HepG2 (cell line): Measurements from ENCODE around the gene TBC1D20. TPM values are rescaled to one million over a fixed set of nuclear protein-coding genes. Genes with fewer than 3 reads are reported as not detected.

Experiments
- ATAC-seq: fragments of 200-7000 bp; cut with Tn5 transposase; 3 replicates; pipeline ENCODE4 v1.9.1; 2020; ENCODE audit warnings: mild to moderate bottlenecking, moderate library complexity
- BruUV-seq: library from RNA; stranded (reverse); fragments of 400-500 nt; replicated peaks from 2 replicates; lab custom pipeline; 2021; lab: Mats Ljungman, UMichigan
- CTCF ChIA-PET: fragments of 300-600 bp; formaldehyde crosslinking; extraction: SDS; loops from one replicate; lab custom pipeline; 2021; ENCODE audit warnings: low total read pairs, inconsistent platforms, low intra/inter-chr PET ratio; lab: Yijun Ruan, JAX
- POLR2A ChIA-PET: fragments of 350-600 bp; sonication (Branson Sonifier 250); formaldehyde crosslinking; loops from one replicate; lab custom pipeline; 2020; ENCODE audit warnings: antibody characterized with exemption, inconsistent platforms; lab: Yijun Ruan, JAX
- DNase-seq: peaks from one replicate; pipeline ENCODE4 v3.0.0-alpha.2; 2015; ENCODE audit warnings: low spot score
- FAIRE-seq: peaks from 3 replicates; lab custom pipeline; 2011; peaks lifted over from hg19 to GRCh38; lab: Jason Lieb, UNC
- H2AFZ ChIP-seq: one replicate; pipeline ENCODE4 v1.6.1; 2011; ENCODE audit warnings: low read length, inconsistent platforms
- H3K27ac ChIP-seq: fragments of 300-600 bp; 3 replicates; pipeline ENCODE4 v1.8.0; 2011; ENCODE audit warnings: mixed run types, mild to moderate bottlenecking, mixed read lengths, low read length, inconsistent platforms; ENCODE audit not compliant: insufficient read depth; ENCODE audit errors: extremely low read length
- H3K27me3 ChIP-seq, 2 experiments: fragments of 200-600 bp in 1 of 2; 2 replicates in 1 of 2; 3 replicates in 1 of 2; pipeline versions ENCODE4 v1.6.0 to v1.8.0; 2011; ENCODE audit warnings: low read length in 2 of 2, mild to moderate bottlenecking in 2 of 2, moderate library complexity in 2 of 2, inconsistent platforms in 1 of 2; ENCODE audit not compliant: insufficient read depth in 2 of 2, control insufficient read depth in 1 of 2
- H3K36me3 ChIP-seq, 2 experiments: fragments of 200-600 bp in 1 of 2; replicated peaks in 1 of 2; 2 replicates in 1 of 2; 3 replicates in 1 of 2; pipeline versions ENCODE4 v1.5.1 to v1.8.0; 2011; ENCODE audit warnings: low read length in 2 of 2, inconsistent platforms in 1 of 2; ENCODE audit not compliant: insufficient read depth in 2 of 2, control insufficient read depth in 1 of 2
- H3K4me1 ChIP-seq: 2 replicates; pipeline ENCODE4 v1.5.1; 2012; ENCODE audit warnings: low read length, inconsistent platforms; ENCODE audit not compliant: insufficient read depth
- H3K4me2 ChIP-seq: 2 replicates; pipeline ENCODE4 v1.6.0; 2011; ENCODE audit warnings: low read depth, low read length, inconsistent platforms
- H3K4me3 ChIP-seq, 3 experiments: fragments of 200-600 bp in 1 of 3; sonication (generic), shearing (Covaris generic) in 1 of 3; replicated peaks in 1 of 3; 2 replicates each; pipeline ENCODE4 v1.5.1; 2011 to 2016; ENCODE audit warnings: low read length in 3 of 3, inconsistent platforms in 2 of 3, low read depth in 2 of 3, mild to moderate bottlenecking in 2 of 3, control low read depth in 1 of 3, mixed read lengths in 1 of 3; ENCODE audit not compliant: insufficient read depth in 1 of 3
- H3K79me2 ChIP-seq: one replicate; pipeline ENCODE4 v1.6.1; 2011; ENCODE audit warnings: low read length, inconsistent platforms; ENCODE audit not compliant: insufficient read depth
- H3K9ac ChIP-seq: 2 replicates; pipeline ENCODE4 v1.6.0; 2011; ENCODE audit warnings: mild to moderate bottlenecking, low read depth, low read length, inconsistent platforms; ENCODE audit not compliant: insufficient read depth
- H3K9me3 ChIP-seq: 2 replicates; pipeline ENCODE4 v1.5.1; 2012; ENCODE audit warnings: mild to moderate bottlenecking, low read length
- H4K20me1 ChIP-seq: 2 replicates; pipeline ENCODE4 v1.6.0; 2011; ENCODE audit warnings: inconsistent platforms, mild to moderate bottlenecking, low read length, moderate library complexity; ENCODE audit not compliant: insufficient read depth
- GABPB1 ChIP-seq: IDR thresholded peaks from 2 replicates; pipeline ENCODE4 v1.6.1; 2016; ENCODE audit warnings: mild to moderate bottlenecking, missing genetic modification reagents, moderate library complexity, missing compliant biosample characterization
- HNF1A ChIP-seq, 2 experiments: sonication (generic) in 1 of 2; formaldehyde crosslinking in 1 of 2; IDR thresholded peaks; 2 replicates each; pipeline versions ENCODE4 v1.4.0 to v1.6.1; 2016 to 2020; ENCODE audit warnings: borderline replicate concordance in 1 of 2, low read depth in 1 of 2, mild to moderate bottlenecking in 1 of 2, missing genetic modification reagents in 1 of 2
- POLR2A ChIP-seq, 2 experiments: IDR thresholded peaks; 2 replicates each; pipeline ENCODE4 v1.6.1; 2011; ENCODE audit warnings: low read depth in 2 of 2, low read length in 2 of 2, mild to moderate bottlenecking in 1 of 2, moderate library complexity in 1 of 2; ENCODE audit not compliant: insufficient read depth in 1 of 2
- POLR2G ChIP-seq: fragments of 200-400 bp; formaldehyde crosslinking; IDR thresholded peaks from 2 replicates; pipeline ENCODE4 v1.6.1; 2018; ENCODE audit warnings: mild to moderate bottlenecking, low read depth, low read length, moderate library complexity
- RBM22 ChIP-seq: fragments of 200-400 bp; formaldehyde crosslinking; optimal IDR thresholded peaks from 2 replicates; pipeline ENCODE3; 2017; ENCODE audit warnings: mild to moderate bottlenecking, low read length, moderate library complexity
- RFX3 ChIP-seq: IDR thresholded peaks from 2 replicates; pipeline ENCODE4 v1.6.1; 2016; ENCODE audit warnings: missing biosample characterization, missing genetic modification reagents
- YEATS4 ChIP-seq: sonication (generic); formaldehyde crosslinking; IDR thresholded peaks from 2 replicates; pipeline ENCODE4 v1.4.0; 2020; ENCODE audit warnings: missing genetic modification reagents, borderline replicate concordance
- ZBTB14 ChIP-seq: sonication (generic); formaldehyde crosslinking; IDR thresholded peaks from 2 replicates; pipeline ENCODE4 v1.4.0; 2020; ENCODE audit warnings: missing genetic modification reagents
- ZC3H13 ChIP-seq: sonication (generic); formaldehyde crosslinking; IDR thresholded peaks from 2 replicates; pipeline ENCODE4 v1.8.1; 2023; ENCODE audit warnings: mild to moderate bottlenecking, missing genetic modification reagents, moderate library complexity
- ZNF263 ChIP-seq: sonication (generic); formaldehyde crosslinking; IDR thresholded peaks from 2 replicates; pipeline ENCODE4 v1.4.0; 2020; ENCODE audit warnings: missing genetic modification reagents
- ZNF770 ChIP-seq: sonication (generic); formaldehyde crosslinking; IDR thresholded peaks from 2 replicates; pipeline ENCODE4 v1.5.0; 2020; ENCODE audit warnings: mild to moderate bottlenecking, missing genetic modification reagents
- ZNF790 ChIP-seq: sonication (generic); formaldehyde crosslinking; IDR thresholded peaks from 2 replicates; pipeline ENCODE4 v1.8.0; 2022; ENCODE audit warnings: missing genetic modification reagents, mild to moderate bottlenecking, borderline replicate concordance
- WGBS: methylation state at CpG from one replicate; pipeline ENCODE4 v1.1.6; 2017; ENCODE audit warnings: low lambda C conversion rate; 5-methylcytosine and 5-hydroxymethylcytosine counted together
- in situ Hi-C: cut with HindIII; loops from 2 replicates; pipeline ENCODE4 v1.10.0; 2017; ENCODE audit warnings: low pct_unique_long_range_greater_than_20kb; ENCODE audit not compliant: extremely low pct_ligation_motif_present
- intact Hi-C: fragments of 100-400 bp; cut with micrococcal nuclease; formaldehyde crosslinking; loops from one replicate; pipeline ENCODE4 v1.10.0; 2022; ENCODE audit not compliant: unreplicated experiment
- polyA plus RNA-seq, 8 experiments: library from polyadenylated mRNA; depleted of rRNA in 3 of 8; stranded (reverse) in 7 of 8; unstranded in 1 of 8; fragments of >200 nt; fragmentation: Illumina TruSeq in 4 of 8; extraction: Trizol in 4 of 8; gene quantifications; 2 replicates each; pipeline versions ENCODE4 v1.2.1 to v1.2.3, GENCODE V29; 2011 to 2016; ENCODE audit warnings: low read depth in 4 of 8, missing spikeins in 1 of 8, mixed read lengths in 1 of 8; ENCODE audit not compliant: insufficient read depth in 1 of 8
- total RNA-seq, 5 experiments: library from RNA; depleted of rRNA; stranded (reverse); fragments of >200 nt; fragmentation: Illumina TruSeq; extraction: Trizol; gene quantifications; 2 replicates each; pipeline ENCODE4 v1.2.3, GENCODE V29; 2016; ENCODE audit warnings: low read depth in 1 of 5
- TF ChIP-seq, protein P1 (sequence below): sonication (generic); formaldehyde crosslinking; IDR thresholded peaks from 2 replicates; pipeline ENCODE4 v1.4.0; 2020; ENCODE audit warnings: missing genetic modification reagents, mild to moderate bottlenecking, borderline replicate concordance

TBC1D20 gene
- total and polyA plus RNA-seq, 2 of the 13 experiments (the other 11 are each of a cell fraction or from before 2014, with no cell fraction given): 36.6 to 47.1 TPM

DNA sequence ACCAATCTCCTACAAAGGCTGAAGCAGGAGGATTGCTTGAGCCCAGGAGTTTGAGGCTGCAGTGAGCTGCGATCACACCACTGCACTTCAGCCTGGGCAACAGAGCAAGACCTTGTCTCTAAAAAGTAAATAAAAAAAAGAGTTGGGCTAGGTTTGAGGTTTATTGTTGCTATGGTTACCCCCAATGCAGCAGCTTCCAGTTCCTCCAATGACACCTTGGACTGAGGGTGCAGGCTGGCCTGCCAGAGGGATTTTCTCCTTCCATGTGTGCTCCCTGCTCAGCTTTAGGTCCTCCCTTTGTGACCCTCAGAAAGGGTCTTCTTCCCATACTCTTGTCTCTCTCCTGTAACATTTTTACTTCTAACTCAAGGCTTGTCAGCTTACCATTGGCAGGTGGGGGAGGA lies 10.6 kb upstream of the TBC1D20 start:
- FAIRE-seq: no peak
- no TSS peak for BruUV-seq
- H3K36me3 ChIP-seq: peaks cover 1 to 6% of the 10 kb centered on the region in 2 experiments; a peak in 2 of 5 replicates
- WGBS: 88% methylated on average over 1 of the region's 1 CpG
- in situ Hi-C loops (no loop called here), intact Hi-C loops (no loop called here)
- no peak overlapping the region for H3K4me2 ChIP-seq
- no peak overlapping the region for H2AFZ ChIP-seq
- peak; percentile 34 for ATAC-seq
- peaks cover 49% of the 10 kb centered on the region for H3K4me1 ChIP-seq
- no peaks in the 10 kb centered on the region for H3K27me3 ChIP-seq
- peak; percentile 35 for DNase-seq
- no peaks in the 10 kb centered on the region for H3K79me2 ChIP-seq
- CTCF ChIA-PET: no interaction called here
- no peaks in the 10 kb centered on the region for H4K20me1 ChIP-seq
- POLR2A ChIA-PET: interaction anchor here (0.7 to 1.8 kb wide), 10 partner anchors 9 to 126 kb away, joined by 3 to 7 read pairs (median 4); partner anchors contain the start of genes NRSN2 and TBC1D20
- no peak overlapping the region for H3K4me3 ChIP-seq
- peaks cover 42% of the 10 kb centered on the region for H3K9me3 ChIP-seq
- peak overlapping the region; percentile 51 for H3K27ac ChIP-seq
- no peak overlapping the region for H3K9ac ChIP-seq
- TF ChIP-seq ZNF790 (CRISPR knock-in tag) (no peak), POLR2A (IDR thresholded peaks at IDR 0.05; ENCODE audit: insufficient read depth in 1 of 2, low read depth in 2 of 2, low read length in 2 of 2) (peak; percentile 19 to 43; a peak in 1 of 4 replicates), YEATS4 (CRISPR knock-in tag) (0 out of 2 replicates have a peak, but pooled peaks have one; percentile 17), RFX3 (peak; percentile 66), ZBTB14 (CRISPR knock-in tag) (no peak), ZNF770 (CRISPR knock-in tag) (peak; percentile 63), ZC3H13 (peak; percentile 46; the same call in 1 of the 2 replicates), RBM22 (peak; percentile 68), GABPB1 (CRISPR knock-in tag) (no peak), POLR2G (no peak; the same call in 1 of the 2 replicates), HNF1A (IDR thresholded peaks at IDR 0.05; ENCODE audit: low read depth) (no peak), HNF1A (CRISPR knock-in tag; IDR thresholded peaks at IDR 0.05; ENCODE audit: borderline replicate concordance) (0 out of 2 replicates have a peak, but pooled peaks have one; percentile 27), ZNF263 (CRISPR knock-in tag) (peak; percentile 75; the same call in 1 of the 2 replicates)
- TF ChIP-seq, protein P1, sequence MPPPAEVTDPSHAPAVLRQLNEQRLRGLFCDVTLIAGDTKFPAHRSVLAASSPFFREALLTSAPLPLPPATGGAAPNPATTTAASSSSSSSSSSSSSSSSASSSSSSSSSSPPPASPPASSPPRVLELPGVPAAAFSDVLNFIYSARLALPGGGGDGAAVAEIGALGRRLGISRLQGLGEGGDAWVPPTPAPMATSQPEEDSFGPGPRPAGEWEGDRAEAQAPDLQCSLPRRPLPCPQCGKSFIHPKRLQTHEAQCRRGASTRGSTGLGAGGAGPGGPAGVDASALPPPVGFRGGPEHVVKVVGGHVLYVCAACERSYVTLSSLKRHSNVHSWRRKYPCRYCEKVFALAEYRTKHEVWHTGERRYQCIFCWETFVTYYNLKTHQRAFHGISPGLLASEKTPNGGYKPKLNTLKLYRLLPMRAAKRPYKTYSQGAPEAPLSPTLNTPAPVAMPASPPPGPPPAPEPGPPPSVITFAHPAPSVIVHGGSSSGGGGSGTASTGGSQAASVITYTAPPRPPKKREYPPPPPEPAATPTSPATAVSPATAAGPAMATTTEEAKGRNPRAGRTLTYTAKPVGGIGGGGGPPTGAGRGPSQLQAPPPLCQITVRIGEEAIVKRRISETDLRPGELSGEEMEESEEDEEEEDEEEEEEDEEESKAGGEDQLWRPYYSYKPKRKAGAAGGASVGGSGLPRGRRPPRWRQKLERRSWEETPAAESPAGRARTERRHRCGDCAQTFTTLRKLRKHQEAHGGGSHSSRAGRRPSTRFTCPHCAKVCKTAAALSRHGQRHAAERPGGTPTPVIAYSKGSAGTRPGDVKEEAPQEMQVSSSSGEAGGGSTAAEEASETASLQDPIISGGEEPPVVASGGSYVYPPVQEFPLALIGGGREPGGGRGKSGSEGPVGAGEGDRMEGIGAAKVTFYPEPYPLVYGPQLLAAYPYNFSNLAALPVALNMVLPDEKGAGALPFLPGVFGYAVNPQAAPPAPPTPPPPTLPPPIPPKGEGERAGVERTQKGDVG (CRISPR knock-in tag): no peak
